MCF 10A (cell line): ENCODE results near the gene MIER2. TPM values are rescaled to one million over a fixed set of nuclear protein-coding genes. Genes with fewer than 3 reads are reported as not detected.
"Not testable (repeated sequence)": the region's sequence is repeated elsewhere in the genome, so short reads cannot be mapped to it uniquely, and the experiment has no call there.

Experiments
- BruUV-seq: library from RNA; stranded (reverse); fragments of 400-500 nt; replicated peaks from 2 replicates; lab custom pipeline; 2021; lab: Mats Ljungman, UMichigan
- CTCF ChIA-PET: fragments of 300-600 bp; sonication (Branson Sonifier 250); formaldehyde crosslinking; extraction: SDS; loops from one replicate; lab custom pipeline; 2021; ENCODE audit warnings: antibody characterized with exemption, inconsistent platforms; lab: Yijun Ruan, JAX
- POLR2A ChIA-PET: fragments of 300-600, 350-650 bp; sonication (Branson Sonifier 250); formaldehyde crosslinking; extraction: SDS; loops from one replicate; lab custom pipeline; 2020; ENCODE audit warnings: antibody characterized with exemption, inconsistent platforms; lab: Yijun Ruan, JAX
- DNase-seq: peaks from one replicate; pipeline ENCODE4 v3.0.0-alpha.2; 2018; ENCODE audit not compliant: unreplicated experiment
- H3K27ac Mint-ChIP-seq: one replicate; pipeline ENCODE4 v1.8.0; 2022; ENCODE audit warnings: mild to moderate bottlenecking, low read depth, mixed read lengths; ENCODE audit not compliant: unreplicated experiment
- H3K27me3 Mint-ChIP-seq: one replicate; pipeline ENCODE4 v1.8.0; 2022; ENCODE audit warnings: mixed read lengths; ENCODE audit not compliant: insufficient read depth, unreplicated experiment
- H3K36me3 Mint-ChIP-seq: one replicate; pipeline ENCODE4 v1.8.0; 2022; ENCODE audit warnings: mild to moderate bottlenecking, moderate library complexity, mixed read lengths; ENCODE audit not compliant: insufficient read depth, unreplicated experiment
- H3K4me1 Mint-ChIP-seq: one replicate; pipeline ENCODE4 v1.8.0; 2022; ENCODE audit warnings: mixed read lengths; ENCODE audit not compliant: insufficient read depth, unreplicated experiment
- H3K4me3 Mint-ChIP-seq: one replicate; pipeline ENCODE4 v1.8.0; 2022; ENCODE audit warnings: mild to moderate bottlenecking, moderate library complexity, mixed read lengths; ENCODE audit not compliant: unreplicated experiment
- H3K9me3 Mint-ChIP-seq: one replicate; pipeline ENCODE4 v1.8.0; 2022; ENCODE audit warnings: mixed read lengths; ENCODE audit not compliant: unreplicated experiment
- CTCF ChIP-seq: fragments of 200-600 bp; IDR thresholded peaks from one replicate; pipeline ENCODE4 v1.8.0; 2022; ENCODE audit warnings: antibody characterized with exemption, mild to moderate bottlenecking; ENCODE audit not compliant: unreplicated experiment
- intact Hi-C: fragments of 100-400 bp; cut with micrococcal nuclease; formaldehyde crosslinking; loops from 2 replicates; pipeline ENCODE4 v1.14.1; 2022
- total RNA-seq: library from RNA; stranded (reverse); gene quantifications from 2 replicates; pipeline ENCODE4 v1.2.3, GENCODE V29; 2022

The MIER2 gene
- total RNA-seq, 1 experiment from 2014 or later = 24.2 TPM

GRCh38 chr19:383922-384798 lies 39.6 kb upstream of the MIER2 start:
- DNase-seq = no peak
- Mint-ChIP-seq H3K27me3 (no peaks in the 10 kb centered on the region), H3K4me3 (no peak overlapping the region), H3K9me3 (peaks cover 5% of the 10 kb centered on the region), H3K27ac (no peak overlapping the region), H3K36me3 (no peaks in the 10 kb centered on the region), H3K4me1 (peaks cover 22% of the 10 kb centered on the region)
- CTCF ChIA-PET = no interaction called here
- TF ChIP-seq CTCF = no peak
- no TSS peak for BruUV-seq
- POLR2A ChIA-PET = no interaction called here
- intact Hi-C loops = loop anchor here (10.0 kb wide), 1 partner anchor 121 kb away; the partner anchor contains the start of gene TPGS1

GRCh38 chr19:383040-383439 lies 38.4 kb upstream of the MIER2 start:
- POLR2A ChIA-PET = interaction anchor here (1.2 kb wide), 1 partner anchor 40 kb away, joined by 3 read pairs; no protein-coding TSS in a partner anchor
- no peaks in the 10 kb centered on the region for H3K27me3 Mint-ChIP-seq
- TF ChIP-seq CTCF = no peak
- TSS peak; percentile 91 for BruUV-seq
- DNase-seq = no peak
- CTCF ChIA-PET = no interaction called here
- no peaks in the 10 kb centered on the region for H3K36me3 Mint-ChIP-seq
- H3K4me3 Mint-ChIP-seq = no peak overlapping the region
- H3K9me3 Mint-ChIP-seq = peaks cover 5% of the 10 kb centered on the region
- H3K27ac Mint-ChIP-seq = peak overlapping the region; percentile 75
- H3K4me1 Mint-ChIP-seq = peaks cover 18% of the 10 kb centered on the region
- intact Hi-C loops = loop anchor here (10.0 kb wide), 1 partner anchor 122 kb away; the partner anchor contains the start of gene TPGS1

GRCh38 chr19:382578-382977 lies 38.0 kb upstream of the MIER2 start:
- Mint-ChIP-seq H3K4me1 (peaks cover 17% of the 10 kb centered on the region), H3K27ac (peak overlapping the region; percentile 75)
- H3K36me3 Mint-ChIP-seq, H3K9me3 Mint-ChIP-seq, CTCF ChIA-PET, H3K27me3 Mint-ChIP-seq, H3K4me3 Mint-ChIP-seq, BruUV-seq: not testable (repeated sequence)
- POLR2A ChIA-PET = interaction anchor here (1.2 kb wide), 1 partner anchor 40 kb away, joined by 3 read pairs; no protein-coding TSS in a partner anchor
- DNase-seq = peak; percentile 56
- intact Hi-C loops = loop anchor here (10.0 kb wide), 1 partner anchor 122 kb away; the partner anchor contains the start of gene TPGS1

- H3K27ac Mint-ChIP-seq, BruUV-seq, H3K9me3 Mint-ChIP-seq, CTCF ChIA-PET, H3K36me3 Mint-ChIP-seq, DNase-seq, H3K4me3 Mint-ChIP-seq, H3K27me3 Mint-ChIP-seq: not testable (repeated sequence)
- POLR2A ChIA-PET = interaction anchor here (1.2 kb wide), 1 partner anchor 39 kb away, joined by 3 read pairs; no protein-coding TSS in a partner anchor
- H3K4me1 Mint-ChIP-seq = peaks cover 13% of the 10 kb centered on the region
- intact Hi-C loops = loop anchor here (10.0 kb wide), 1 partner anchor 123 kb away; the partner anchor contains the start of gene TPGS1
Measured at GRCh38 chr19:381901-382300, 37.3 kb upstream of the MIER2 start.

GRCh38 chr19:380618-381219 lies 36.1 kb upstream of the MIER2 start:
- H3K9me3 Mint-ChIP-seq, DNase-seq, H3K27ac Mint-ChIP-seq, H3K36me3 Mint-ChIP-seq, CTCF ChIA-PET, BruUV-seq, H3K4me3 Mint-ChIP-seq, POLR2A ChIA-PET, H3K27me3 Mint-ChIP-seq: not testable (repeated sequence)
- peaks cover 13% of the 10 kb centered on the region for H3K4me1 Mint-ChIP-seq
- intact Hi-C loops = loop anchor here (10.0 kb wide), 1 partner anchor 124 kb away; the partner anchor contains the start of gene TPGS1
